Measurements from ENCODE around the gene RNU6-8.

The RNU6-8 gene

DNA sequence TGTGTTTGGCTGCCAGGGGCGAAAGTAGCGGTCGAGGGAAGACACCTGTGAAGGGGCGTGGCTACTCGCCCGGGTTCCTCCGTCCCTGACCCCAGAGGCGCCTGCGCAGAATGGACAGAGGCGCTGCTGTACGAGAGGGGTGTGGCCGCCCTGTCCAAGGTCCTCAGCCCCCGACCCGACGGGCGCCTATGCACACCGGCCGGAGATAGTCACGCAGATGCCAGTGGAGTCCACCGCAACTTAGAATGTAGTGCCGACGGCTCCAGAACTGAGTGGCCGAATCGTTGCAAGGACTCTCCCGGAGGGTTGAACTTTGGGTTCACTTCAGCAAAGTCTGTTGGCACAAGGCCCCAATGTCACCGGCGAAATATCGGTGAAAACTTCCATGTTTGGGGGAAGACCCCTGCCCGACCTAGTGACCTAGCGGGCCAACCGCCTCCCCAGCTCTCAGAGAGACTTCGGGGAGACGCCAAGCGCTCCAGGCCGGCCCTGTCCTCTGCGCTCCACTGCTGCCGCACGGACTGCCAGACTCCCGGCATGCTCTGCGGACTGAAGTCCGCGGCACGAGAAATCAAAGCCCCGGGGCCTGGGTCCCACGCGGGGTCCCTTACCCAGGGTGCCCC lies 1.8 kb downstream of the RNU6-8 start (continued):
- TF ChIP-seq, protein P1, sequence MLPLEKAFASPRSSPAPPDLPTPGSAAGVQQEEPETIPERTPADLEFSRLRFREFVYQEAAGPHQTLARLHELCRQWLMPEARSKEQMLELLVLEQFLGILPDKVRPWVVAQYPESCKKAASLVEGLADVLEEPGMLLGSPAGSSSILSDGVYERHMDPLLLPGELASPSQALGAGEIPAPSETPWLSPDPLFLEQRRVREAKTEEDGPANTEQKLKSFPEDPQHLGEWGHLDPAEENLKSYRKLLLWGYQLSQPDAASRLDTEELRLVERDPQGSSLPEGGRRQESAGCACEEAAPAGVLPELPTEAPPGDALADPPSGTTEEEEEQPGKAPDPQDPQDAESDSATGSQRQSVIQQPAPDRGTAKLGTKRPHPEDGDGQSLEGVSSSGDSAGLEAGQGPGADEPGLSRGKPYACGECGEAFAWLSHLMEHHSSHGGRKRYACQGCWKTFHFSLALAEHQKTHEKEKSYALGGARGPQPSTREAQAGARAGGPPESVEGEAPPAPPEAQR (tag by site-specific recombination; IDR thresholded peaks at IDR 0.05): no peak
- TF ChIP-seq ZNF48 (tag by site-specific recombination; IDR thresholded peaks at IDR 0.05) (no peak), ZNF169 (tag by site-specific recombination; IDR thresholded peaks at IDR 0.05) (no peak), ZNF239 (tag by site-specific recombination; IDR thresholded peaks at IDR 0.05) (no peak), ZSCAN30 (tag by site-specific recombination; IDR thresholded peaks at IDR 0.05) (0 out of 2 replicates have a peak, but pooled peaks have one; percentile 11), ZNF391 (tag by site-specific recombination; IDR thresholded peaks at IDR 0.05; ENCODE audit: borderline replicate concordance, low read depth) (no peak), SP2 (tag by site-specific recombination; IDR thresholded peaks at IDR 0.05) (no peak), ZNF423 (tag by site-specific recombination; IDR thresholded peaks at IDR 0.05) (no peak), SALL2 (tag by site-specific recombination; IDR thresholded peaks at IDR 0.05; ENCODE audit: borderline replicate concordance) (no peak), ZNF132 (tag by site-specific recombination; IDR thresholded peaks at IDR 0.05; ENCODE audit: borderline replicate concordance) (no peak), ZNF664 (tag by site-specific recombination; IDR thresholded peaks at IDR 0.05) (no peak), KLF16 (tag by site-specific recombination; IDR thresholded peaks at IDR 0.05) (peak; percentile 71; the same call in 1 of the 2 replicates), KLF9 (tag by site-specific recombination; IDR thresholded peaks at IDR 0.05; ENCODE audit: low read depth) (peak; percentile 95), HOXC10 (CRISPR knock-in tag; IDR thresholded peaks at IDR 0.05) (no peak), ZNF514 (tag by site-specific recombination; IDR thresholded peaks at IDR 0.05) (no peak), PRDM1 (tag by site-specific recombination; IDR thresholded peaks at IDR 0.05) (no peak), ZNF174 (tag by site-specific recombination; IDR thresholded peaks at IDR 0.05) (no peak), ZNF202 (tag by site-specific recombination; IDR thresholded peaks at IDR 0.05; ENCODE audit: borderline replicate concordance) (no peak), ZNF311 (tag by site-specific recombination; IDR thresholded peaks at IDR 0.05; ENCODE audit: borderline replicate concordance) (no peak), ZBTB7A (tag by site-specific recombination; IDR thresholded peaks at IDR 0.05; ENCODE audit: low read depth) (no peak)
- TF ChIP-seq, protein P2, sequence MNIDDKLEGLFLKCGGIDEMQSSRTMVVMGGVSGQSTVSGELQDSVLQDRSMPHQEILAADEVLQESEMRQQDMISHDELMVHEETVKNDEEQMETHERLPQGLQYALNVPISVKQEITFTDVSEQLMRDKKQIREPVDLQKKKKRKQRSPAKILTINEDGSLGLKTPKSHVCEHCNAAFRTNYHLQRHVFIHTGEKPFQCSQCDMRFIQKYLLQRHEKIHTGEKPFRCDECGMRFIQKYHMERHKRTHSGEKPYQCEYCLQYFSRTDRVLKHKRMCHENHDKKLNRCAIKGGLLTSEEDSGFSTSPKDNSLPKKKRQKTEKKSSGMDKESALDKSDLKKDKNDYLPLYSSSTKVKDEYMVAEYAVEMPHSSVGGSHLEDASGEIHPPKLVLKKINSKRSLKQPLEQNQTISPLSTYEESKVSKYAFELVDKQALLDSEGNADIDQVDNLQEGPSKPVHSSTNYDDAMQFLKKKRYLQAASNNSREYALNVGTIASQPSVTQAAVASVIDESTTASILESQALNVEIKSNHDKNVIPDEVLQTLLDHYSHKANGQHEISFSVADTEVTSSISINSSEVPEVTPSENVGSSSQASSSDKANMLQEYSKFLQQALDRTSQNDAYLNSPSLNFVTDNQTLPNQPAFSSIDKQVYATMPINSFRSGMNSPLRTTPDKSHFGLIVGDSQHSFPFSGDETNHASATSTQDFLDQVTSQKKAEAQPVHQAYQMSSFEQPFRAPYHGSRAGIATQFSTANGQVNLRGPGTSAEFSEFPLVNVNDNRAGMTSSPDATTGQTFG (tag by site-specific recombination; IDR thresholded peaks at IDR 0.05; ENCODE audit: borderline replicate concordance): no peak
- TF ChIP-seq, protein P3, sequence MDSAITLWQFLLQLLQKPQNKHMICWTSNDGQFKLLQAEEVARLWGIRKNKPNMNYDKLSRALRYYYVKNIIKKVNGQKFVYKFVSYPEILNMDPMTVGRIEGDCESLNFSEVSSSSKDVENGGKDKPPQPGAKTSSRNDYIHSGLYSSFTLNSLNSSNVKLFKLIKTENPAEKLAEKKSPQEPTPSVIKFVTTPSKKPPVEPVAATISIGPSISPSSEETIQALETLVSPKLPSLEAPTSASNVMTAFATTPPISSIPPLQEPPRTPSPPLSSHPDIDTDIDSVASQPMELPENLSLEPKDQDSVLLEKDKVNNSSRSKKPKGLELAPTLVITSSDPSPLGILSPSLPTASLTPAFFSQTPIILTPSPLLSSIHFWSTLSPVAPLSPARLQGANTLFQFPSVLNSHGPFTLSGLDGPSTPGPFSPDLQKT (IDR thresholded peaks at IDR 0.05; ENCODE audit: borderline replicate concordance, low read depth, low read length): no peak
- TF ChIP-seq, protein P4, sequence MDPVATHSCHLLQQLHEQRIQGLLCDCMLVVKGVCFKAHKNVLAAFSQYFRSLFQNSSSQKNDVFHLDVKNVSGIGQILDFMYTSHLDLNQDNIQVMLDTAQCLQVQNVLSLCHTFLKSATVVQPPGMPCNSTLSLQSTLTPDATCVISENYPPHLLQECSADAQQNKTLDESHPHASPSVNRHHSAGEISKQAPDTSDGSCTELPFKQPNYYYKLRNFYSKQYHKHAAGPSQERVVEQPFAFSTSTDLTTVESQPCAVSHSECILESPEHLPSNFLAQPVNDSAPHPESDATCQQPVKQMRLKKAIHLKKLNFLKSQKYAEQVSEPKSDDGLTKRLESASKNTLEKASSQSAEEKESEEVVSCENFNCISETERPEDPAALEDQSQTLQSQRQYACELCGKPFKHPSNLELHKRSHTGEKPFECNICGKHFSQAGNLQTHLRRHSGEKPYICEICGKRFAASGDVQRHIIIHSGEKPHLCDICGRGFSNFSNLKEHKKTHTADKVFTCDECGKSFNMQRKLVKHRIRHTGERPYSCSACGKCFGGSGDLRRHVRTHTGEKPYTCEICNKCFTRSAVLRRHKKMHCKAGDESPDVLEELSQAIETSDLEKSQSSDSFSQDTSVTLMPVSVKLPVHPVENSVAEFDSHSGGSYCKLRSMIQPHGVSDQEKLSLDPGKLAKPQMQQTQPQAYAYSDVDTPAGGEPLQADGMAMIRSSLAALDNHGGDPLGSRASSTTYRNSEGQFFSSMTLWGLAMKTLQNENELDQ (tag by site-specific recombination; IDR thresholded peaks at IDR 0.05; ENCODE audit: low read depth): no peak
- TF ChIP-seq, protein P5, sequence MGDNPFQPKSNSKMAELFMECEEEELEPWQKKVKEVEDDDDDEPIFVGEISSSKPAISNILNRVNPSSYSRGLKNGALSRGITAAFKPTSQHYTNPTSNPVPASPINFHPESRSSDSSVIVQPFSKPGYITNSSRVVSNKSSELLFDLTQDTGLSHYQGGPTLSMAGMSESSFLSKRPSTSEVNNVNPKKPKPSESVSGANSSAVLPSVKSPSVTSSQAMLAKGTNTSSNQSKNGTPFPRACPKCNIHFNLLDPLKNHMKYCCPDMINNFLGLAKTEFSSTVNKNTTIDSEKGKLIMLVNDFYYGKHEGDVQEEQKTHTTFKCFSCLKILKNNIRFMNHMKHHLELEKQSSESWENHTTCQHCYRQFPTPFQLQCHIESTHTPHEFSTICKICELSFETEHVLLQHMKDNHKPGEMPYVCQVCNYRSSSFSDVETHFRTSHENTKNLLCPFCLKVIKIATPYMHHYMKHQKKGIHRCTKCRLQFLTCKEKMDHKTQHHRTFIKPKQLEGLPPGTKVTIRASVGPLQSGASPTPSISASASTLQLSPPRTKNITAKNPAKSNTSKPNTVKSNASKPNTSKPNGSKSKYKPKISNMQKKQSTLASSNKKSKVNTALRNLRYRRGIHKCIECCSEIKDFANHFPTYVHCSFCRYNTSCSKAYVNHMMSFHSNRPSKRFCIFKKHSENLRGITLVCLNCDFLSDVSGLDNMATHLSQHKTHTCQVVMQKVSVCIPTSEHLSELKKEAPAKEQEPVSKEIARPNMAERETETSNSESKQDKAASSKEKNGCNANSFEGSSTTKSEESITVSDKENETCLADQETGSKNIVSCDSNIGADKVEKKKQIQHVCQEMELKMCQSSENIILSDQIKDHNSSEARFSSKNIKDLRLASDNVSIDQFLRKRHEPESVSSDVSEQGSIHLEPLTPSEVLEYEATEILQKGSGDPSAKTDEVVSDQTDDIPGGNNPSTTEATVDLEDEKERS (tag by site-specific recombination; IDR thresholded peaks at IDR 0.05): no peak
- TF ChIP-seq, protein P6, sequence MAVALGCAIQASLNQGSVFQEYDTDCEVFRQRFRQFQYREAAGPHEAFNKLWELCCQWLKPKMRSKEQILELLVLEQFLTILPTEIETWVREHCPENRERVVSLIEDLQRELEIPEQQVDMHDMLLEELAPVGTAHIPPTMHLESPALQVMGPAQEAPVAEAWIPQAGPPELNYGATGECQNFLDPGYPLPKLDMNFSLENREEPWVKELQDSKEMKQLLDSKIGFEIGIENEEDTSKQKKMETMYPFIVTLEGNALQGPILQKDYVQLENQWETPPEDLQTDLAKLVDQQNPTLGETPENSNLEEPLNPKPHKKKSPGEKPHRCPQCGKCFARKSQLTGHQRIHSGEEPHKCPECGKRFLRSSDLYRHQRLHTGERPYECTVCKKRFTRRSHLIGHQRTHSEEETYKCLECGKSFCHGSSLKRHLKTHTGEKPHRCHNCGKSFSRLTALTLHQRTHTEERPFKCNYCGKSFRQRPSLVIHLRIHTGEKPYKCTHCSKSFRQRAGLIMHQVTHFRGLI (tag by site-specific recombination; IDR thresholded peaks at IDR 0.05): no peak
- TF ChIP-seq, protein P7, sequence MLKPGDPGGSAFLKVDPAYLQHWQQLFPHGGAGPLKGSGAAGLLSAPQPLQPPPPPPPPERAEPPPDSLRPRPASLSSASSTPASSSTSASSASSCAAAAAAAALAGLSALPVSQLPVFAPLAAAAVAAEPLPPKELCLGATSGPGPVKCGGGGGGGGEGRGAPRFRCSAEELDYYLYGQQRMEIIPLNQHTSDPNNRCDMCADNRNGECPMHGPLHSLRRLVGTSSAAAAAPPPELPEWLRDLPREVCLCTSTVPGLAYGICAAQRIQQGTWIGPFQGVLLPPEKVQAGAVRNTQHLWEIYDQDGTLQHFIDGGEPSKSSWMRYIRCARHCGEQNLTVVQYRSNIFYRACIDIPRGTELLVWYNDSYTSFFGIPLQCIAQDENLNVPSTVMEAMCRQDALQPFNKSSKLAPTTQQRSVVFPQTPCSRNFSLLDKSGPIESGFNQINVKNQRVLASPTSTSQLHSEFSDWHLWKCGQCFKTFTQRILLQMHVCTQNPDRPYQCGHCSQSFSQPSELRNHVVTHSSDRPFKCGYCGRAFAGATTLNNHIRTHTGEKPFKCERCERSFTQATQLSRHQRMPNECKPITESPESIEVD (tag by site-specific recombination; IDR thresholded peaks at IDR 0.05): no peak

Measured in HEK293 (cell line).